ENCODE measurements around the gene PPP1R1C. TPM values are rescaled to one million over a fixed set of nuclear protein-coding genes. Genes with fewer than 3 reads are reported as not detected.

Gene PPP1R1C
- total RNA-seq, 2 donors from 2014 or later: not detected

- no peaks in the 10 kb centered on the region for H3K27me3 ChIP-seq (replicated peaks; ENCODE audit: insufficient read depth)
- no peak for TF ChIP-seq CTCF (IDR thresholded peaks at IDR 0.05)
- no peaks in the 10 kb centered on the region for H3K36me3 ChIP-seq
- H3K4me3 ChIP-seq: no peak overlapping the region
- no peaks in the 10 kb centered on the region for H3K4me1 ChIP-seq (ENCODE audit: control insufficient read depth in 1 of 2, low read depth in 2 of 2)
- H3K9me3 ChIP-seq: no peaks in the 10 kb centered on the region
- DNase-seq (ENCODE audit: low spot score) (no peak), ATAC-seq (ENCODE audit: insufficient number of reproducible peaks, low FRiP score, low read depth) (no peak)
- H3K27ac ChIP-seq: no peak overlapping the region
These were observed 46.3 kb downstream of the PPP1R1C start for GRCh38 chr2:182031956-182032355.

DNA sequence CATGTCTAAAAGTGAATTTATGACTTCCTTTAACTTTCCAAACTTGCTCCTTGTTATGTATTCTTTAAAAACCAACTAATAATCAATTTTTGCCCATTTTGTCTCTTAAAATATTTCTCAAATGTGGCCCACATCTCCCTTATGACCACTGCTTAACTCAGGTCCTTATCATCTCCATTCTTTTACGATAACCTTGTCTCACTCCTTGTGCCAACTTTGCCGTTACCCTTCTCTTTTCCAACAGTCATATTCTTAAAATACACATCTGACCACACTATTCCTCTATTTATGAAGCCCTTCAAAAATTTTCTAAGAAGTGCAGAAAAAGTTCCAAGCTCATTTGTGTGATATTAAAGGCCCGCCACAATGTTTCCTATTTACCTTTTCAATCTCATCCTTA is 47.8 kb downstream of the PPP1R1C start:
- no peaks in the 10 kb centered on the region for H3K27me3 ChIP-seq (replicated peaks; ENCODE audit: insufficient read depth)
- no peaks in the 10 kb centered on the region for H3K4me1 ChIP-seq (ENCODE audit: control insufficient read depth in 1 of 2, low read depth in 2 of 2)
- DNase-seq (ENCODE audit: low spot score) (no peak), ATAC-seq (ENCODE audit: insufficient number of reproducible peaks, low FRiP score, low read depth) (no peak)
- no peak for TF ChIP-seq CTCF (IDR thresholded peaks at IDR 0.05)
- H3K36me3 ChIP-seq: no peaks in the 10 kb centered on the region
- H3K4me3 ChIP-seq: no peak overlapping the region
- no peak overlapping the region for H3K27ac ChIP-seq
- H3K9me3 ChIP-seq: no peaks in the 10 kb centered on the region

- no peak overlapping the region for H3K27ac ChIP-seq
- H3K36me3 ChIP-seq: no peaks in the 10 kb centered on the region
- H3K27me3 ChIP-seq (replicated peaks; ENCODE audit: insufficient read depth): no peaks in the 10 kb centered on the region
- no peaks in the 10 kb centered on the region for H3K4me1 ChIP-seq (ENCODE audit: control insufficient read depth in 1 of 2, low read depth in 2 of 2)
- no peaks in the 10 kb centered on the region for H3K9me3 ChIP-seq
- no peak for TF ChIP-seq CTCF (IDR thresholded peaks at IDR 0.05)
- ATAC-seq (ENCODE audit: insufficient number of reproducible peaks, low FRiP score, low read depth): no peak
- no peak for DNase-seq (ENCODE audit: low spot score)
- no peak overlapping the region for H3K4me3 ChIP-seq
These were observed 52.9 kb downstream of the PPP1R1C start for GRCh38 chr2:182038576-182038975.

- no peaks in the 10 kb centered on the region for H3K9me3 ChIP-seq
- peaks cover 7% of the 10 kb centered on the region in 2 donors for H3K4me1 ChIP-seq (ENCODE audit: control insufficient read depth in 1 of 2, low read depth in 2 of 2)
- no peak for ATAC-seq (ENCODE audit: insufficient number of reproducible peaks, low FRiP score, low read depth)
- DNase-seq (ENCODE audit: low spot score): no peak
- TF ChIP-seq CTCF (IDR thresholded peaks at IDR 0.05): no peak
- H3K36me3 ChIP-seq: no peaks in the 10 kb centered on the region
- no peaks in the 10 kb centered on the region for H3K27me3 ChIP-seq (replicated peaks; ENCODE audit: insufficient read depth)
- no peak overlapping the region for H3K4me3 ChIP-seq
- H3K27ac ChIP-seq: no peak overlapping the region
These were observed 57.4 kb downstream of the PPP1R1C start for GRCh38 chr2:182043021-182043420.

DNA sequence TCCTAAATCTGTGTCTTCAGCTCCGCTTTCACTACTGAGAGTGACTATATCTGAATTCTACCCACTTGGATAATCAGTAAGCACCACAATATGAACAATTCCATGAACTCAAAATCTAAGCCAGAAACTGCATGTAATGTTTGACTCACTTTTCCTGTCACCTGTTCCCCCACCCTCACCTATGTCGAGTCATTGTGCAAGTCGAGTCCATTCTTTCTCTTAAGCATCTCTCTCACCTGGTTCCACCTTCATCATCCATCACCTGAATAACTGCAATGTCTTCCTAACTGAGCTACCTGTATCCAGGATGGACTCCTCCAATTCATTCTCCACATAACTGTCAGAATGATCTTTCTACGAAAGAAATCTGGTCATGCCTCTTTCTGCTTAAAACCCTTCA is 58.2 kb downstream of the PPP1R1C start:
- H3K9me3 ChIP-seq: no peaks in the 10 kb centered on the region
- no peaks in the 10 kb centered on the region for H3K27me3 ChIP-seq (replicated peaks; ENCODE audit: insufficient read depth)
- no peak overlapping the region for H3K27ac ChIP-seq
- no peak overlapping the region for H3K4me3 ChIP-seq
- TF ChIP-seq CTCF (IDR thresholded peaks at IDR 0.05): no peak
- no peaks in the 10 kb centered on the region for H3K36me3 ChIP-seq
- DNase-seq (ENCODE audit: low spot score) (no peak), ATAC-seq (ENCODE audit: insufficient number of reproducible peaks, low FRiP score, low read depth) (no peak)
- H3K4me1 ChIP-seq (ENCODE audit: control insufficient read depth in 1 of 2, low read depth in 2 of 2): peaks cover 7 to 15% of the 10 kb centered on the region in 2 donors

All from thoracic aorta (tissue), 2 donors.